ENCODE measurements around the gene RPTOR.
A peak's percentile ranks its signal among the peaks of the same experiment; 100 is the strongest.
"Not testable (repeated sequence)": the region's sequence is repeated elsewhere in the genome, so short reads cannot be mapped to it uniquely, and the experiment has no call there.

The RPTOR gene

GRCh38 chr17:80544655-80545498 is at the start of gene RPTOR:
Gene RPTOR, plus strand, starts transcription at chr17:80544838. Its CDS starts 792 bp downstream, at chr17:80545630.
- DNase-seq, result peak; percentile 83

GRCh38 chr17:80497726-80498241 is 46.9 kb upstream of the RPTOR start:
- no peak for DNase-seq

- DNase-seq, result no peak
These were observed 46.3 kb upstream of the RPTOR start for GRCh38 chr17:80498242-80498919.

- DNase-seq, result no peak
These were observed 45.7 kb upstream of the RPTOR start for GRCh38 chr17:80498920-80499410.

GRCh38 chr17:80499560-80499959 is 45.1 kb upstream of the RPTOR start:
- DNase-seq, result no peak

GRCh38 chr17:80499961-80500665 is 44.5 kb upstream of the RPTOR start:
- DNase-seq, result no peak

- no peak for DNase-seq
These were observed 42.7 kb upstream of the RPTOR start for GRCh38 chr17:80501741-80502577.

GRCh38 chr17:80502578-80502877 is 42.1 kb upstream of the RPTOR start:
- no peak for DNase-seq

- DNase-seq, result no peak
These were observed 41.6 kb upstream of the RPTOR start for GRCh38 chr17:80503031-80503430.

- no peak for DNase-seq
These were observed 40.7 kb upstream of the RPTOR start for GRCh38 chr17:80503921-80504320.

- DNase-seq, result no peak
These were observed 39.8 kb upstream of the RPTOR start for GRCh38 chr17:80504686-80505413.

- not testable (repeated sequence) for DNase-seq
These were observed 37.5 kb upstream of the RPTOR start for GRCh38 chr17:80507177-80507576.

GRCh38 chr17:80507965-80508364 is 36.7 kb upstream of the RPTOR start:
- DNase-seq, result no peak

GRCh38 chr17:80509311-80509710 is 35.3 kb upstream of the RPTOR start:
- DNase-seq, result no peak

GRCh38 chr17:80510132-80510531 is 34.5 kb upstream of the RPTOR start:
- DNase-seq, result no peak

- no peak for DNase-seq
These were observed 33.9 kb upstream of the RPTOR start for GRCh38 chr17:80510772-80511171.

- DNase-seq, result no peak
These were observed 33.1 kb upstream of the RPTOR start for GRCh38 chr17:80511222-80512180.

- no peak for DNase-seq
These were observed 32.4 kb upstream of the RPTOR start for GRCh38 chr17:80512233-80512632.

GRCh38 chr17:80513201-80513600 is 31.4 kb upstream of the RPTOR start:
- DNase-seq, result no peak

- no peak for DNase-seq
These were observed 30.7 kb upstream of the RPTOR start for GRCh38 chr17:80513892-80514291.
